HL-60 (cell line): ENCODE data around the gene RSPO3.

Source experiments
- DNase-seq, 2 experiments: peaks; one replicate each; pipeline ENCODE4 v3.0.0-alpha.2; 2010 to 2020; ENCODE audit warnings: low read depth in 1 of 2, low spot score in 1 of 2
- H3K27ac ChIP-seq: fragments of 250-450 bp; sonication (Bioruptor Pico); replicated peaks from 2 replicates; pipeline ENCODE4 v1.5.1; 2020; ENCODE audit warnings: mild to moderate bottlenecking, moderate library complexity
- H3K27me3 ChIP-seq: fragments of 250-450 bp; sonication (Bioruptor Pico); 2 replicates; pipeline ENCODE4 v1.5.1; 2021; ENCODE audit warnings: mild to moderate bottlenecking, moderate library complexity; ENCODE audit not compliant: insufficient read depth, poor library complexity, severe bottlenecking
- H3K4me3 ChIP-seq: replicated peaks from 2 replicates; pipeline ENCODE4 v1.5.1; 2011; ENCODE audit warnings: mild to moderate bottlenecking, control low read depth, low read length; ENCODE audit not compliant: insufficient read depth
- CTCF ChIP-seq: IDR thresholded peaks from one replicate; pipeline ENCODE4 v1.5.1; 2011; ENCODE audit warnings: low read length, control low read depth, inconsistent platforms; ENCODE audit not compliant: insufficient read depth
- GABPA ChIP-seq: IDR thresholded peaks from 2 replicates; pipeline ENCODE4 v1.6.1; 2012; ENCODE audit warnings: low read depth
- POLR2AphosphoS5 ChIP-seq: IDR thresholded peaks from 2 replicates; pipeline ENCODE4 v1.6.1; 2012; ENCODE audit warnings: low read depth
- REST ChIP-seq: IDR thresholded peaks from 2 replicates; pipeline ENCODE4 v1.6.1; 2012; ENCODE audit warnings: low read depth; ENCODE audit not compliant: insufficient replicate concordance
- SPI1 ChIP-seq: IDR thresholded peaks from 2 replicates; pipeline ENCODE4 v1.6.1; 2012; ENCODE audit warnings: low read depth, mild to moderate bottlenecking, borderline replicate concordance

RSPO3 gene

GRCh38 chr6:127216810-127217789 is 98.6 kb downstream of the RSPO3 start:
- no peak overlapping the region for H3K27ac ChIP-seq
- no peaks in the 10 kb centered on the region for H3K27me3 ChIP-seq
- H3K4me3 ChIP-seq = no peak overlapping the region
- no peak for DNase-seq
- TF ChIP-seq SPI1 (no peak), CTCF (no peak), REST (no peak), POLR2AphosphoS5 (no peak), GABPA (no peak)

- H3K27me3 ChIP-seq = no peaks in the 10 kb centered on the region
- TF ChIP-seq CTCF (no peak), SPI1 (no peak), POLR2AphosphoS5 (no peak), REST (no peak), GABPA (no peak)
- no peak overlapping the region for H3K4me3 ChIP-seq
- no peak overlapping the region for H3K27ac ChIP-seq
- DNase-seq = no peak
Measured at GRCh38 chr6:127219869-127220268, 101.4 kb downstream of the RSPO3 start.

- TF ChIP-seq SPI1 (no peak), REST (no peak), POLR2AphosphoS5 (no peak), GABPA (no peak), CTCF (no peak)
Measured at GRCh38 chr6:127221201-127221600, 102.7 kb downstream of the RSPO3 start.

More at GRCh38 chr6:127221201-127221600, 102.7 kb downstream of the RSPO3 start:
- DNase-seq = no peak
- Histone ChIP-seq H3K27me3 (no peaks in the 10 kb centered on the region), H3K4me3 (no peak overlapping the region), H3K27ac (no peak overlapping the region)
